ENCODE measurements around the gene ASIC1. TPM values are rescaled to one million over a fixed set of nuclear protein-coding genes. Genes with fewer than 3 reads are reported as not detected.
A peak's percentile ranks its signal among the peaks of the same experiment; 100 is the strongest.

ASIC1 gene
- total RNA-seq, 2 donors from 2014 or later, result 1.0 to 1.1 TPM

GRCh38 chr12:50075808-50076170 lies 18.4 kb downstream of the ASIC1 start:
- DNase-seq, result no peak
- H3K4me3 ChIP-seq, result no peak overlapping the region
- H3K9ac ChIP-seq (ENCODE audit: low read depth in 2 of 2, low read length in 2 of 2), result peak overlapping the region in 1 of 2 donors; percentile 16
- TF ChIP-seq CTCF (IDR thresholded peaks at IDR 0.05), result no peak
- no peaks in the 10 kb centered on the region for H3K9me3 ChIP-seq
- intact Hi-C loops (cut with DNase I), result loop anchor here (5.0 kb wide), 1 partner anchor 102 kb away; no protein-coding TSS in a partner anchor
- H3K27me3 ChIP-seq, result no peaks in the 10 kb centered on the region
- no peaks in the 10 kb centered on the region for H3K36me3 ChIP-seq
- no peak overlapping the region for H3K27ac ChIP-seq
- H3K4me1 ChIP-seq, result no peaks in the 10 kb centered on the region

- intact Hi-C loops (cut with DNase I), result loop anchor here (5.0 kb wide), 1 partner anchor 100 kb away; no protein-coding TSS in a partner anchor
- Histone ChIP-seq H3K27me3 (no peaks in the 10 kb centered on the region), H3K36me3 (no peaks in the 10 kb centered on the region), H3K4me3 (no peak overlapping the region), H3K9me3 (no peaks in the 10 kb centered on the region), H3K9ac (ENCODE audit: low read depth in 2 of 2, low read length in 2 of 2) (no peak overlapping the region), H3K4me1 (no peaks in the 10 kb centered on the region), H3K27ac (no peak overlapping the region)
- DNase-seq, result no peak
- TF ChIP-seq CTCF (IDR thresholded peaks at IDR 0.05), result no peak
Measured at GRCh38 chr12:50077099-50077498, 19.7 kb downstream of the ASIC1 start.

- no peak overlapping the region for H3K4me3 ChIP-seq
- H3K36me3 ChIP-seq, result no peaks in the 10 kb centered on the region
- no peak overlapping the region for H3K27ac ChIP-seq
- H3K9ac ChIP-seq (ENCODE audit: low read depth in 2 of 2, low read length in 2 of 2), result no peak overlapping the region
- H3K27me3 ChIP-seq, result no peaks in the 10 kb centered on the region
- TF ChIP-seq CTCF (IDR thresholded peaks at IDR 0.05), result no peak
- no peak for DNase-seq
- intact Hi-C loops (cut with DNase I), result loop anchor here (5.0 kb wide), 1 partner anchor 99 kb away; no protein-coding TSS in a partner anchor
- H3K9me3 ChIP-seq, result no peaks in the 10 kb centered on the region
- H3K4me1 ChIP-seq, result no peaks in the 10 kb centered on the region
Measured at GRCh38 chr12:50078281-50078680, 20.9 kb downstream of the ASIC1 start.

- no peak for DNase-seq
- Histone ChIP-seq H3K9me3 (no peaks in the 10 kb centered on the region), H3K27ac (no peak overlapping the region), H3K36me3 (no peaks in the 10 kb centered on the region), H3K27me3 (no peaks in the 10 kb centered on the region), H3K4me3 (no peak overlapping the region), H3K4me1 (no peaks in the 10 kb centered on the region), H3K9ac (ENCODE audit: low read depth in 2 of 2, low read length in 2 of 2) (no peak overlapping the region)
- intact Hi-C loops (cut with DNase I), result loop anchor here (5.0 to 10.0 kb wide), 2 partner anchors 98 to 235 kb away; no protein-coding TSS in a partner anchor
- no peak for TF ChIP-seq CTCF (IDR thresholded peaks at IDR 0.05)
Measured at GRCh38 chr12:50079771-50080170, 22.4 kb downstream of the ASIC1 start.

GRCh38 chr12:50081096-50081808 lies 23.9 kb downstream of the ASIC1 start:
- Histone ChIP-seq H3K9me3 (no peaks in the 10 kb centered on the region), H3K27me3 (no peaks in the 10 kb centered on the region), H3K4me3 (no peak overlapping the region), H3K9ac (ENCODE audit: low read depth in 2 of 2, low read length in 2 of 2) (no peak overlapping the region), H3K4me1 (no peaks in the 10 kb centered on the region), H3K36me3 (no peaks in the 10 kb centered on the region), H3K27ac (no peak overlapping the region)
- DNase-seq, result no peak
- intact Hi-C loops (cut with DNase I), result loop anchor here (10.0 kb wide), 1 partner anchor 234 kb away; no protein-coding TSS in a partner anchor
- TF ChIP-seq CTCF (IDR thresholded peaks at IDR 0.05), result no peak

Data from colonic mucosa (tissue), 4 donors.